HEK293T (cell line): ENCODE data around the gene FAM47A.

ENCODE experiments used
- CTCF ChIA-PET: fragments of 350-600 bp; formaldehyde crosslinking; extraction: SDS; loops from one replicate; lab custom pipeline; 2021; ENCODE audit warnings: antibody characterized with exemption, inconsistent platforms; lab: Yijun Ruan, JAX
- POLR2A ChIA-PET: fragments of 350-600 bp; formaldehyde crosslinking; extraction: SDS; loops from one replicate; lab custom pipeline; 2020; ENCODE audit warnings: antibody characterized with exemption, inconsistent platforms; lab: Yijun Ruan, JAX
- DNase-seq: peaks from one replicate; pipeline ENCODE4 v3.0.0; 2012; ENCODE audit warnings: mixed read lengths; ENCODE audit errors: extremely low spot score
- ARNT ChIP-seq: fragments of 450-650 bp; IDR thresholded peaks from 2 replicates; pipeline ENCODE4 v1.6.1; 2017; ENCODE audit warnings: mild to moderate bottlenecking
- BHLHE40 ChIP-seq: fragments of 450-650 bp; IDR thresholded peaks from 2 replicates; pipeline ENCODE4 v1.6.1; 2016; ENCODE audit warnings: mild to moderate bottlenecking, moderate library complexity, borderline replicate concordance
- CTBP1 ChIP-seq: fragments of 450-650 bp; IDR thresholded peaks from 2 replicates; pipeline ENCODE4 v1.6.1; 2016; ENCODE audit warnings: borderline replicate concordance
- ELF4 ChIP-seq: fragments of 450-650 bp; IDR thresholded peaks from 2 replicates; pipeline ENCODE4 v1.6.1; 2017; ENCODE audit warnings: antibody characterized with exemption
- FOXA1 ChIP-seq: fragments of 450-650 bp; IDR thresholded peaks from 2 replicates; pipeline ENCODE4 v1.6.1; 2016; ENCODE audit warnings: mild to moderate bottlenecking
- FOXK2 ChIP-seq: fragments of 450-650 bp; IDR thresholded peaks from 2 replicates; pipeline ENCODE4 v1.6.1; 2016; ENCODE audit warnings: mild to moderate bottlenecking
- FOXM1 ChIP-seq: fragments of 450-650 bp; IDR thresholded peaks from 2 replicates; pipeline ENCODE4 v1.6.1; 2017; ENCODE audit warnings: mild to moderate bottlenecking, borderline replicate concordance
- HDGF ChIP-seq: fragments of 450-650 bp; IDR thresholded peaks from 2 replicates; pipeline ENCODE4 v1.6.1; 2017; ENCODE audit warnings: antibody characterized with exemption, borderline replicate concordance
- L3MBTL2 ChIP-seq: fragments of 450-650 bp; conservative IDR thresholded peaks from 2 replicates; pipeline ENCODE4 v1.6.1; 2016; ENCODE audit warnings: mild to moderate bottlenecking
- LEF1 ChIP-seq: fragments of 450-650 bp; IDR thresholded peaks from 2 replicates; pipeline ENCODE4 v1.6.1; 2017; ENCODE audit warnings: mild to moderate bottlenecking, borderline replicate concordance
- NFRKB ChIP-seq: fragments of 450-650 bp; IDR thresholded peaks from 2 replicates; pipeline ENCODE4 v1.6.1; 2016; ENCODE audit warnings: mild to moderate bottlenecking, moderate library complexity
- SP1 ChIP-seq: fragments of 450-650 bp; IDR thresholded peaks from 2 replicates; pipeline ENCODE4 v1.6.1; 2017
- SUZ12 ChIP-seq: fragments of 450-650 bp; IDR thresholded peaks from 2 replicates; pipeline ENCODE4 v1.6.1; 2016; ENCODE audit warnings: mild to moderate bottlenecking
- TARDBP ChIP-seq: fragments of 450-650 bp; IDR thresholded peaks from 2 replicates; pipeline ENCODE4 v1.6.1; 2016
- ZNF384 ChIP-seq: fragments of 450-650 bp; IDR thresholded peaks from 2 replicates; pipeline ENCODE4 v1.6.1; 2016
- TF ChIP-seq, protein P1 (sequence below): fragments of 450-650 bp; IDR thresholded peaks from 2 replicates; pipeline ENCODE4 v1.6.1; 2016

FAM47A gene

DNA sequence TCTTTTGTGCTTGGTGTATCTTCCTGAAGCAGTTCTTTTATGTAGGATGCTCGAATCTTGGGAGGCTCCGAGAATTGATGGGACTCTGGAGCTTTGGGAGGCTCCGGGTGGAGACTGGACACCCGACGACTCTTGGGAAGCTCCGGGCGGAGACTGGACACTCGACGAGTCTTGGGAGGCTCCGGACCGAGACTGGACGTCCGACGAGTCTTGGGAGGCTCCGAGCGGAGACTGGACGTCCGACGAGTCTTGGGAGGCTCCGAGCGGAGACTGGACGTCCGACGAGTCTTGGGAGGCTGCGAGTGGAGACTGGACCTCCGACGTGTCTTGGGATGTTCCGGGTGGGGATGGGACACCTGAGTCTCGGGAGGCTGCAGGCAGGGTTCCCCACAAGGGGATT lies 1.6 kb downstream of the FAM47A start:
- ChIA-PET POLR2A (no interaction called here), CTCF (no interaction called here)
- no peak for DNase-seq
- TF ChIP-seq ARNT (no peak), TARDBP (no peak), ZNF384 (no peak), NFRKB (no peak), FOXK2 (no peak), SP1 (no peak), FOXM1 (no peak), ELF4 (no peak), HDGF (no peak)
- TF ChIP-seq, protein P1, sequence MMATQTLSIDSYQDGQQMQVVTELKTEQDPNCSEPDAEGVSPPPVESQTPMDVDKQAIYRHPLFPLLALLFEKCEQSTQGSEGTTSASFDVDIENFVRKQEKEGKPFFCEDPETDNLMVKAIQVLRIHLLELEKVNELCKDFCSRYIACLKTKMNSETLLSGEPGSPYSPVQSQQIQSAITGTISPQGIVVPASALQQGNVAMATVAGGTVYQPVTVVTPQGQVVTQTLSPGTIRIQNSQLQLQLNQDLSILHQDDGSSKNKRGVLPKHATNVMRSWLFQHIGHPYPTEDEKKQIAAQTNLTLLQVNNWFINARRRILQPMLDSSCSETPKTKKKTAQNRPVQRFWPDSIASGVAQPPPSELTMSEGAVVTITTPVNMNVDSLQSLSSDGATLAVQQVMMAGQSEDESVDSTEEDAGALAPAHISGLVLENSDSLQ = no peak

DNA sequence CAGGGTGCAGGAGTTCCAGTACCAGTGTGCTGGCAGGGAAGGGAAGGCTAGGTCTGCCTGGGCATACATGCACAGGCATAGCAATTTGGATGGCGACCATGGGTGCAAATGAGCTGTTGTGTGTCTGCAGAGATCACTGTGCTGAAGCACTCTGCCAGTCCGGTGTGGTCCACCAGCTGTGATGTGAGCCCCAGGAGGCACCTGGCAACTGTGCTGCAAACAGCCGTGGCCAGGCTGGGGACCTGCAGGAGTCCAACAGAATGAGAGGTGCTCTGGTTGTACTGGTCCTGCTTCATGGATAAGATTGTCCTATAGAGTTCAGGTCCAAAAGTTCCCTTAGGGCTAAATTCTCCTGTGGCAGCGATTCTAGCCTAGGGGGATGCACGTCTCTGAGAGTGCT lies 6.1 kb downstream of the FAM47A start:
- no peak for TF ChIP-seq LEF1
- TF ChIP-seq, protein P1 = no peak
- TF ChIP-seq FOXA1 = no peak
- no peak for TF ChIP-seq NFRKB
- ChIA-PET POLR2A (no interaction called here), CTCF (no interaction called here)
- DNase-seq = no peak

DNA sequence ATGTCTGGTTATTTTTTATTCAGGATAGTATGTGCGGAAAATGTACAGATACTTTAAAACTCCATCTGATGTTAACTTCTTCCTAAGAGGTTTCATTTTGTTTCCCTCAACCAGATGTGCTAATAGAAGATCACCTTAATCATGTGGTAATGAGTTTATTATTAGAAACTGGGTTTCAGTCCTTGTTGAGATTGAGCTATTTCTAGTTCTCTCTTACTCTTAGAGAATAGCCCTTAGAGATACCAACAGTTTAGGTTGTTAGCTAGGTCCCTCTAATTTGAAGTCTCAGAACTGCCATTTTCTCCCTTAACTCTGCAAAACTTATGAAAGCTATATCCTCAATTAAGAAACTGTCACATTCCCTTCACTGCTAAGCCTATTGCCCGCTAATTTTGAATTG lies 13.0 kb downstream of the FAM47A start:
- CTCF ChIA-PET = no interaction called here
- POLR2A ChIA-PET = no interaction called here
- no peak for DNase-seq
- no peak for TF ChIP-seq FOXA1
- TF ChIP-seq ZNF384 = no peak
- TF ChIP-seq ARNT = no peak
- no peak for TF ChIP-seq L3MBTL2
- TF ChIP-seq TARDBP = no peak
- TF ChIP-seq CTBP1 = no peak
- TF ChIP-seq ELF4 = no peak
- TF ChIP-seq SP1 = no peak
- TF ChIP-seq, protein P1 = no peak
- no peak for TF ChIP-seq BHLHE40
- no peak for TF ChIP-seq NFRKB
- TF ChIP-seq SUZ12 = no peak
- TF ChIP-seq FOXK2 = no peak
- TF ChIP-seq FOXM1 = no peak

DNA sequence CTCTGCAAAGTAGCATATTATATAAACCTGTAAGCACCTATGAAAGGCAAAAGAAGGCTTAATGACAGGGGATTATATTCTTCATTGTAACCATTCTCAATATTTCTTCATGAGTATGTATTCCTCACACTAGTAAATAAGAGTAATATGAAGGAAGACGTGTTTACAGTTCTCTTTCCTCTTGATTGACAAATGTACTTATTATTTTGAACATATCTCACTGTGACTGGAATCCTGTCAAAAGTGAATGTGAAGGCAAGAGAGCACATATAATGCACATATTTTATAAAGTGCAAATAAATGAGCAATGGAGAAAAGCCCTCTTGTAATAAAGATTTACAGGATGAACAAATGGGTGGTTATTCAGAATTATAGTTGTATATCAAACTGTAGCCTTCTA lies 19.7 kb downstream of the FAM47A start:
- CTCF ChIA-PET = no interaction called here
- DNase-seq = no peak
- TF ChIP-seq FOXK2 (no peak), L3MBTL2 (no peak), SP1 (no peak), FOXA1 (no peak), SUZ12 (no peak), HDGF (no peak), ARNT (no peak), LEF1 (no peak)
- TF ChIP-seq, protein P1 = no peak
- POLR2A ChIA-PET = no interaction called here
